ENCODE data around the gene EIF2S3.

- no peak for TF ChIP-seq CTCF (IDR thresholded peaks at IDR 0.05)
- TF ChIP-seq POLR2A (IDR thresholded peaks at IDR 0.05) = no peak
- TF ChIP-seq POLR2AphosphoS5 (IDR thresholded peaks at IDR 0.05) = no peak
These were observed 58.4 kb downstream of the EIF2S3 start for GRCh38 chrX:24113181-24113580.

Measured in breast epithelium (tissue), 3 donors.